Inflammatory macrophage treated with lipopolysaccharide for 4 hours (primary cell): ENCODE data around the gene CNDP2.
"Not testable (repeated sequence)": the region's sequence is repeated elsewhere in the genome, so short reads cannot be mapped to it uniquely, and the experiment has no call there.

ENCODE experiments used
- DNase-seq: peaks from one replicate; pipeline ENCODE4 v3.0.0-alpha.2; 2020

CNDP2 gene

GRCh38 chr18:74519320-74520095 is 23.3 kb downstream of the CNDP2 start:
- DNase-seq, result no peak

- no peak for DNase-seq
Observed at GRCh38 chr18:74520096-74520833, 24.1 kb downstream of the CNDP2 start.

- no peak for DNase-seq
Observed at GRCh38 chr18:74521068-74521725, 25.0 kb downstream of the CNDP2 start.

GRCh38 chr18:74522635-74523548 is 26.7 kb downstream of the CNDP2 start:
- no peak for DNase-seq

- DNase-seq, result peak; percentile 40
Observed at GRCh38 chr18:74524097-74524496, 27.9 kb downstream of the CNDP2 start.

GRCh38 chr18:74524915-74525314 is 28.8 kb downstream of the CNDP2 start:
- DNase-seq, result not testable (repeated sequence)

GRCh38 chr18:74525741-74526140 is 29.6 kb downstream of the CNDP2 start:
- DNase-seq, result no peak

GRCh38 chr18:74526488-74526887 is 30.3 kb downstream of the CNDP2 start:
- no peak for DNase-seq

GRCh38 chr18:74528478-74528877 is 32.3 kb downstream of the CNDP2 start:
- DNase-seq, result no peak

GRCh38 chr18:74528913-74529312 is 32.8 kb downstream of the CNDP2 start:
- no peak for DNase-seq

- no peak for DNase-seq
Observed at GRCh38 chr18:74529378-74529777, 33.2 kb downstream of the CNDP2 start.

- no peak for DNase-seq
Observed at GRCh38 chr18:74529811-74530583, 33.8 kb downstream of the CNDP2 start.

- no peak for DNase-seq
Observed at GRCh38 chr18:74530584-74530862, 34.4 kb downstream of the CNDP2 start.

- no peak for DNase-seq
Observed at GRCh38 chr18:74531043-74531442, 34.9 kb downstream of the CNDP2 start.

GRCh38 chr18:74532511-74533025 is 36.4 kb downstream of the CNDP2 start:
- no peak for DNase-seq

- no peak for DNase-seq
Observed at GRCh38 chr18:74533666-74534065, 37.5 kb downstream of the CNDP2 start.

- DNase-seq, result no peak
Observed at GRCh38 chr18:74534150-74534969, 38.2 kb downstream of the CNDP2 start, which contains the start of gene CNDP1. CNDP1 (plus strand) TSS chr18:74534500; CDS start chr18:74534668, 168 bp downstream.

GRCh38 chr18:74534981-74535649 is 39.0 kb downstream of the CNDP2 start:
- DNase-seq, result no peak

- no peak for DNase-seq
Observed at GRCh38 chr18:74539289-74539688, 43.1 kb downstream of the CNDP2 start.
